Measurements from ENCODE around the gene KDM4B. TPM values are rescaled to one million over a fixed set of nuclear protein-coding genes. Genes with fewer than 3 reads are reported as not detected.

KDM4B gene
- polyA plus RNA-seq, 3 donors, result 6.4 to 22.7 (median 12.7) TPM

DNA sequence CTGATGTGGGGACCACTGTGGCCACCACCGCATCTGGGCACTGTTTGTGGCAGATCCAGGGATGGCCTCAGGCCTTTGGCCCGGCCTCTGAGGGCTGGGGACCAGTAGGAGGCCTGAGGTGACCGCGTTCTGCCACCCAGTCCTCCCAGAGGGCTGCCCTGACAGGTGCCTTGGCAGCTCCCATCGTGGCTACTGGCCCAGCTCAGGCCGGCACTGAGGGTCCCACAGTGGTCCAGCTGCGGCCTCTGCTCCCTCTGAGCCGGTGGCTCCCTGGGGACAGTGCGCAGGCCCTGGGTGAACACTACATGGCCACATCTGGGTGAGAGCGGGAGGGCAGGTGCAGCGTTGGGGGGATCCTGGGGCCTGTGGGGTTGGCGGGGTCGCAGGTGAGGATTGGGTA lies 61.9 kb downstream of the KDM4B start:
- Histone ChIP-seq H3K4me1 (ENCODE audit: control insufficient read depth in 1 of 2, insufficient read depth in 2 of 2, low read length in 2 of 2) (no peaks in the 10 kb centered on the region), H3K79me2 (ENCODE audit: insufficient read depth, low read length) (peaks cover 49% of the 10 kb centered on the region), H3K4me3 (replicated peaks in 1 of 3; ENCODE audit: low read depth in 2 of 3, low read length in 3 of 3) (no peak overlapping the region), H3K27me3 (ENCODE audit: control insufficient read depth in 2 of 2, insufficient read depth in 2 of 2, low read length in 2 of 2) (no peaks in the 10 kb centered on the region), H4K20me1 (ENCODE audit: insufficient read depth, low read length) (peaks cover 100% of the 10 kb centered on the region), H3K36me3 (replicated peaks in 1 of 2; ENCODE audit: control insufficient read depth in 1 of 2, insufficient read depth in 2 of 2, low read length in 2 of 2) (peaks cover 32 to 38% of the 10 kb centered on the region in 2 donors), H2AFZ (ENCODE audit: insufficient read depth, low read depth, low read length, poor library complexity, severe bottlenecking) (no peak overlapping the region), H3K4me2 (replicated peaks; ENCODE audit: extremely low read depth, low read length, poor library complexity, severe bottlenecking) (no peak overlapping the region), H3K9me3 (replicated peaks in 1 of 2; ENCODE audit: control insufficient read depth in 1 of 2, insufficient read depth in 1 of 2, low read length in 2 of 2) (no peaks in the 10 kb centered on the region), H3K9ac (ENCODE audit: insufficient read depth, low read length, poor library complexity, severe bottlenecking) (no peak overlapping the region), H3K27ac (ENCODE audit: low read depth in 1 of 2, low read length in 2 of 2) (peak overlapping the region in 1 of 2 donors; percentile 20)
- Mint-ChIP-seq H3K4me3 (no peak overlapping the region), H3K9me3 (no peaks in the 10 kb centered on the region), H3K4me1 (peaks cover 14% of the 10 kb centered on the region), H3K36me3 (peaks cover 28 to 45% of the 10 kb centered on the region in 2 donors), H3K27me3 (ENCODE audit: low read depth in 3 of 3) (no peaks in the 10 kb centered on the region), H3K27ac (peak overlapping the region in 1 of 7 donors; percentile 18)
- intact Hi-C loops (cut with micrococcal nuclease), result loop anchor here (2.0 to 5.0 kb wide), 3 partner anchors 158 to 299 kb away; no protein-coding TSS in a partner anchor
- DNase-seq, result no peak
- TF ChIP-seq, protein P1, sequence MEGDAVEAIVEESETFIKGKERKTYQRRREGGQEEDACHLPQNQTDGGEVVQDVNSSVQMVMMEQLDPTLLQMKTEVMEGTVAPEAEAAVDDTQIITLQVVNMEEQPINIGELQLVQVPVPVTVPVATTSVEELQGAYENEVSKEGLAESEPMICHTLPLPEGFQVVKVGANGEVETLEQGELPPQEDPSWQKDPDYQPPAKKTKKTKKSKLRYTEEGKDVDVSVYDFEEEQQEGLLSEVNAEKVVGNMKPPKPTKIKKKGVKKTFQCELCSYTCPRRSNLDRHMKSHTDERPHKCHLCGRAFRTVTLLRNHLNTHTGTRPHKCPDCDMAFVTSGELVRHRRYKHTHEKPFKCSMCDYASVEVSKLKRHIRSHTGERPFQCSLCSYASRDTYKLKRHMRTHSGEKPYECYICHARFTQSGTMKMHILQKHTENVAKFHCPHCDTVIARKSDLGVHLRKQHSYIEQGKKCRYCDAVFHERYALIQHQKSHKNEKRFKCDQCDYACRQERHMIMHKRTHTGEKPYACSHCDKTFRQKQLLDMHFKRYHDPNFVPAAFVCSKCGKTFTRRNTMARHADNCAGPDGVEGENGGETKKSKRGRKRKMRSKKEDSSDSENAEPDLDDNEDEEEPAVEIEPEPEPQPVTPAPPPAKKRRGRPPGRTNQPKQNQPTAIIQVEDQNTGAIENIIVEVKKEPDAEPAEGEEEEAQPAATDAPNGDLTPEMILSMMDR (IDR thresholded peaks at IDR 0.05), result no peak
- 96% methylated on average over 12 of the region's 13 CpGs for WGBS (ENCODE audit: insufficient coverage)

DNA sequence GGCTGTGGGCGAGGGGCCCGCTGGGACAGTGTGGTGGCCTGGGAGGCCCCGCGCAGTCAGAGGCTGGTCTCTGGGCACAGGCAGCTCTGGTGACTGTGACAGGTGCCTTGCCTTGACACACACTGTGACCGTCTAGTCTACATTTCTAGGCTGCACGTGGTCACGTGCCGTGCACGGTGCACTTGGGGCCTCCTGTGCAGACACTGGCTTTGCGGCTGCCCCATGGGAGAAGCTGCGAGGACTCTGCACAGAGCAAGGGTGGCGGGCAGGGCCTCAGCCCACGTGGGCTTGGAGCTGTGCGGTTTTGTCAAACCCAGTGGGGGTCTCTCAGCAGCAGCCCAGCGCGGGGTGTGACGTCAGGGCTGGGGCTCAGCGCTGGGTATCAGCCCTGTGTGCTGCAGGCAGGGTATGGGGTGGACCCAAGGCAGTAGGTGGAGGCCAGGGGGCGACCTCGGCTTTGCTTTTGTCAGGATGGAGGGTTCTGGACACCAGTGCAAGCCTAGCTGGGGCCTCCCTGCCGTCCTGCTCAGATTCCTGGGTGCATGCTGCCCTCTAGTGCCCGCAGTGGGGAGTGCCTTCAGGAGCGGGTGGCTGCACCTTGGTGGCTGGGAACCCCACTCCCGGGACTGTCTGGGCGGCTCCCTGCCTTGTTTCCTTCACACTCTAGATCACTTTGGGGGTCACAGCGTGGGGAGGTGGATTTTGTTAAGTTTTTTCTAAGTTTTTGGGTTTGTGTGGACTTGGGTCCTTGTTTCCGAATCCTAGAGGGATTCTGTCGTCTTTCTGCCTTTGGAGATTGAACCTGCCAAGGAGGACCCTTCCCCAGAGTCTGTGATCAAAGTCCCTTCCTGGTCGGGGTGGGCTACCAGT lies 62.6 kb downstream of the KDM4B start:
- peaks cover 45% of the 10 kb centered on the region for H3K79me2 ChIP-seq (ENCODE audit: insufficient read depth, low read length)
- H3K4me2 ChIP-seq (replicated peaks; ENCODE audit: extremely low read depth, low read length, poor library complexity, severe bottlenecking), result no peak overlapping the region

More for the DNA sequence above, 62.6 kb downstream of the KDM4B start:
- TF ChIP-seq, protein P1 (IDR thresholded peaks at IDR 0.05), result peak; percentile 91
- peaks cover 36 to 45% of the 10 kb centered on the region in 2 donors for H3K36me3 ChIP-seq (replicated peaks in 1 of 2; ENCODE audit: control insufficient read depth in 1 of 2, insufficient read depth in 2 of 2, low read length in 2 of 2)
- intact Hi-C loops (cut with micrococcal nuclease), result loop anchor here (2.0 to 5.0 kb wide), 3 partner anchors 159 to 299 kb away; no protein-coding TSS in a partner anchor
- Mint-ChIP-seq H3K27ac (no peak overlapping the region), H3K4me3 (no peak overlapping the region), H3K36me3 (peaks cover 28 to 49% of the 10 kb centered on the region in 2 donors), H3K4me1 (peaks cover 14% of the 10 kb centered on the region), H3K27me3 (ENCODE audit: low read depth in 3 of 3) (no peaks in the 10 kb centered on the region), H3K9me3 (no peaks in the 10 kb centered on the region)
- no peak overlapping the region for H2AFZ ChIP-seq (ENCODE audit: insufficient read depth, low read depth, low read length, poor library complexity, severe bottlenecking)
- H3K9me3 ChIP-seq (replicated peaks in 1 of 2; ENCODE audit: control insufficient read depth in 1 of 2, insufficient read depth in 1 of 2, low read length in 2 of 2), result no peaks in the 10 kb centered on the region
- peaks cover 100% of the 10 kb centered on the region for H4K20me1 ChIP-seq (ENCODE audit: insufficient read depth, low read length)
- no peaks in the 10 kb centered on the region for H3K4me1 ChIP-seq (ENCODE audit: control insufficient read depth in 1 of 2, insufficient read depth in 2 of 2, low read length in 2 of 2)
- no peak overlapping the region for H3K9ac ChIP-seq (ENCODE audit: insufficient read depth, low read length, poor library complexity, severe bottlenecking)
- H3K27ac ChIP-seq (ENCODE audit: low read depth in 1 of 2, low read length in 2 of 2), result peak overlapping the region in 1 of 2 donors; percentile 20
- 67% methylated on average over 25 of the region's 29 CpGs for WGBS (ENCODE audit: insufficient coverage)
- H3K4me3 ChIP-seq (replicated peaks in 1 of 3; ENCODE audit: low read depth in 2 of 3, low read length in 3 of 3), result no peak overlapping the region
- H3K27me3 ChIP-seq (ENCODE audit: control insufficient read depth in 2 of 2, insufficient read depth in 2 of 2, low read length in 2 of 2), result no peaks in the 10 kb centered on the region
- peak; percentile 61 to 73 (median 62) for DNase-seq

All from CD14-positive monocyte (primary cell).